Epithelial cell of esophagus (primary cell): ENCODE data around the gene BTC.

Experiments used
- DNase-seq: peaks from one replicate; pipeline ENCODE4 v3.0.0; 2010; ENCODE audit warnings: low read depth
- H3K4me3 ChIP-seq: 2 replicates; pipeline ENCODE4 v1.5.1; 2011; ENCODE audit warnings: mild to moderate bottlenecking, low read length, control low read depth
- TF ChIP-seq, protein P1 (sequence below): IDR thresholded peaks from 2 replicates; pipeline ENCODE4 v1.5.1; 2011; ENCODE audit warnings: low read depth, mild to moderate bottlenecking, low read length, control low read depth, inconsistent platforms; ENCODE audit not compliant: insufficient read depth; ENCODE audit errors: missing control alignments

BTC gene, protein sequence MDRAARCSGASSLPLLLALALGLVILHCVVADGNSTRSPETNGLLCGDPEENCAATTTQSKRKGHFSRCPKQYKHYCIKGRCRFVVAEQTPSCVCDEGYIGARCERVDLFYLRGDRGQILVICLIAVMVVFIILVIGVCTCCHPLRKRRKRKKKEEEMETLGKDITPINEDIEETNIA

DNA sequence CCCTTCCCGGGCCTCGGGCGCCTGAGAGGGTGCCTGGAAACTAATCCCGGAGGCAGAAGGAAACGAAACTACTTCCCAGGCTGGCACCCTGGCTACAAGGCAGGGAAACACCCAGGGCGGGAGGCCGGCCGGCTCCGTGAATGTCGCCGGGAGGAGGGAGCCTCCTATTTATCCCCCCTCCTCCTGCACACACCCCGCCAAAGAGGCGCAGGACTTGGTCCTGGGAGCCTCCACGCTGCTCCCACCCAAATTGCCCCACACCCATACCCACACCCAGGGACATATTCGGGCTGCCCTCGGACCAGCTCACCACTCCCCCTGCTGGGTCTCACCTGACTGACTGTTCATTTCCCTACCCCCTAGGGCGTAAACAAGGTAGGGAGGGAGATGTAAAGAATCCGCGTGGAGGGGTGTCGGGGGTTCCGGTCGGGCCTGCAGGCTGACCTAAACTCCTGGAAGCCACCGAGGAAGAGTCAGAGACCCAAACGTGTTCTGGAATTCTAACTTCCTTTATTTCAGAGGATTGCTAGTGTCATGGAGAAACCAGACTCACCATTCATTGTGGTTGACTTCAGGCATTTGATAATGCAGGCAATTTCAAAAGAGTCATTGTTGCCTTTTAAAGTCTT, at the start of gene BTC:
Gene BTC, minus strand, starts transcription at position 142 of the 629 bp plus-strand sequence. CDS start 198 bp downstream, outside the sequence.
- TF ChIP-seq, protein P1, sequence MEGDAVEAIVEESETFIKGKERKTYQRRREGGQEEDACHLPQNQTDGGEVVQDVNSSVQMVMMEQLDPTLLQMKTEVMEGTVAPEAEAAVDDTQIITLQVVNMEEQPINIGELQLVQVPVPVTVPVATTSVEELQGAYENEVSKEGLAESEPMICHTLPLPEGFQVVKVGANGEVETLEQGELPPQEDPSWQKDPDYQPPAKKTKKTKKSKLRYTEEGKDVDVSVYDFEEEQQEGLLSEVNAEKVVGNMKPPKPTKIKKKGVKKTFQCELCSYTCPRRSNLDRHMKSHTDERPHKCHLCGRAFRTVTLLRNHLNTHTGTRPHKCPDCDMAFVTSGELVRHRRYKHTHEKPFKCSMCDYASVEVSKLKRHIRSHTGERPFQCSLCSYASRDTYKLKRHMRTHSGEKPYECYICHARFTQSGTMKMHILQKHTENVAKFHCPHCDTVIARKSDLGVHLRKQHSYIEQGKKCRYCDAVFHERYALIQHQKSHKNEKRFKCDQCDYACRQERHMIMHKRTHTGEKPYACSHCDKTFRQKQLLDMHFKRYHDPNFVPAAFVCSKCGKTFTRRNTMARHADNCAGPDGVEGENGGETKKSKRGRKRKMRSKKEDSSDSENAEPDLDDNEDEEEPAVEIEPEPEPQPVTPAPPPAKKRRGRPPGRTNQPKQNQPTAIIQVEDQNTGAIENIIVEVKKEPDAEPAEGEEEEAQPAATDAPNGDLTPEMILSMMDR = peak; percentile 60
- DNase-seq = peak; percentile 59
- peak within 1 kb of the TSS; percentile 62 for H3K4me3 ChIP-seq

DNA sequence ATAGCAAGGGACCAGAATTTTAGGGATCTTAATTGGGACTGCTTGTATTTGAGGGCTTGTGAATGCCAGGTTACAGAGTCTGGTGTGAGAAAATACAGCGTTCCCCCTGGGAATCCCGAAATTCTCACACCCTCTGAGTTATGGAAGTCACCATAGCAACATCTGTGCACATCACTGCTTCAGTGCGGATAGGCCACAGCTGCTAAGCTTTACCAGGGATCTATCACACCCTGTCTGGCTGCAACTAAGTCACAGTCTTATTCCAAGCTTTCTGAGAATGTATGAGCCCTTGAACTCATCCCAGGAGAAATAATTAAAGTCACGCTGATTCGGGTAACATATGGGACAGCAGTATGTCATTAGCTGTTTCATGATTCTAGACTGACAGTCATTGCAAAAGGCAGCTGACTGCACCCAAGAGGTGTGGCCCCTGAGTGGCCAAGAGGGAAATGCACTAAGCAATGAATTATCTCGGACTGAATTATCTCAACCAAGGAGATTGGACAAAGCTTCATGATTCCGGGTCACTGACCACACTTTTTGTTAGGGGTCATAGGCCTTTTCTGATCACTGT, 46.7 kb upstream of the BTC start:
- no peak overlapping the region for H3K4me3 ChIP-seq
- TF ChIP-seq, protein P1 = no peak
- no peak for DNase-seq

DNA sequence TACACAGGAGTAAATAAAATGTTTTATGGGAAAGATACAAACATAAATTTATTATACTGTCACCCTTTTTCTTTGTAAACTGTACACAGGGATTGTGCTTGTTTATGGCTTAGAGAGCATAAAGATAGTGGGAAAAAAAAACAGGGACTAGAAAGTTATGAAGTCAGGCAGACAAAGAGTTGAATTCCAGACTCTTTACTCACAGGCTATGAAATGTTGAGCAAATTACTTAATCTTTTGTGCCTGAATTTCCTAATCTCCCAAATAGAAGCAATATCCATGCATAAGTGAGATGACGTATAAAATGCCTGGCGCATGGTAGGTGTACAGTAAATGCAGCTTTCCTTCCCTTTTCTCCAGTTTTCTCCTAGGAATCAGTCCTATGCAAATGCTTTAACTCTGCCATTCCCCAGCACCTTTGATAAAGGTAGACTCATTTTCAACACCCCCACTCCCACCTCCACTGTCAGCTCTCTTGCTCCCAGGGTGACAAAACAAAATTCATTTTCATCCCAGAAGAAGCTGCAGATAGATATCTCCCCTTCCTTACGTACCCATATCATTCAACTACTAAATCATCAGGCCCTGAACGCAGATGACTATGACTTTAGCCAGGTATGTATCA, 44.5 kb upstream of the BTC start:
- peak; percentile 76 for DNase-seq

DNA sequence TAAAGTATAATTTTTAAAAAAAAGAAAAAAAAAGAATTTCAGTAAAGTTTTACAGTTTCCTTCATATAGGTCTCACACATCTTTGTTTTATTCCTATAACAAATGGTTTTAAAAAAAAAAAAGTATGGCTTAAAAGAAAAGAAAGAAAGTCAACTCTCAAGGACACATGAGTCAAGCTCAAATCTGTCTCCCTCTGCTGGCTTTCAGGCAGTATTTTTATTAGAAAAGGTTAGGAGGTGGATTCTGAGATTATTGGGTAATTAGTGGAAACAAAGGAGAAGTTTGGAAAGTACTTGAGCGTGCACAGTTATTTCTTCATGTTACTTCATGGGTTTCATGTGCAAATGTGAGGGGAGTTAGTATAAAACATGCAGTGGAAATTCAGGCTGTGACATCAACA, 36.6 kb upstream of the BTC start:
- DNase-seq = no peak
- H3K4me3 ChIP-seq = no peak overlapping the region
- TF ChIP-seq, protein P1 = no peak

More for the DNA sequence above, 44.5 kb upstream of the BTC start:
- TF ChIP-seq, protein P1 = no peak
- no peak overlapping the region for H3K4me3 ChIP-seq

DNA sequence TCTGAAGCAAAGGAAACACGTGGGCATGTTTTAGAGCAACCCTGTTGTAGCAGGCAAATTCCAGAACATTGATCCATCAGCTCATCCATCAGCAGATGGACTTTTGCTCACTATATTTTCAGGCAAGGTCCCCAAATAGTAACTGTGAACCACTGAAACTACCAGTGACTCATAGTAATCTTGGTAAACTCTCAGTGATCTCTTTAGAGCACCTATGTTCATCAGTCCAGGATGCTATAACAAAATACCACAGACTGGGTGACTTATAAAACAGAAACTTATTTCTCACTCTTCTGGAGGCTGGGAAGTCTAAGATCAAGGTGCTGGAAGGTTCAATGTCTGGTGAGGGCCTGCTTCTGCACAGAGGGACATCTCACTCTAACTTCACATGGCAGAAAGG, 28.9 kb upstream of the BTC start:
- TF ChIP-seq, protein P1 = no peak
- DNase-seq = no peak
- H3K4me3 ChIP-seq = no peak overlapping the region

DNA sequence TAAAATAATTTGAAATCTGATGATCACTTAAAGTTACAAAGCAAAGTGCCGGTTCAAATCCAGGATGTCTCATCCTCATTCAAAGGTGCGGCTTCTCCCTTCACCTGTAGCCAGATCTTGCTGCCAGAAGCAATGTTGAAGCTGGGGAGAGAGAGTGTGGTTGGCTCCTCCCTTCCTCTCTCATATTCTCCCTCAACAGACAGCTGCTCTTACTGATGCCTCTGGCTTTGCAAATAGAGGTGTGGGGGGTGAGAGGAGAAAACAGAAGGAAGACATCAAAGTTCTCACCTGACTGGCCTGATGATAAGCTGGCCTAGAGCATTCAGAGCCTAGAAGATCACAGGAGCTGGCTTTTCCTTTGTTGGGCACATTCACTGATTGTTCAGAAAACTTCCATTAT, 28.3 kb upstream of the BTC start:
- no peak for DNase-seq
- TF ChIP-seq, protein P1 = no peak

DNA sequence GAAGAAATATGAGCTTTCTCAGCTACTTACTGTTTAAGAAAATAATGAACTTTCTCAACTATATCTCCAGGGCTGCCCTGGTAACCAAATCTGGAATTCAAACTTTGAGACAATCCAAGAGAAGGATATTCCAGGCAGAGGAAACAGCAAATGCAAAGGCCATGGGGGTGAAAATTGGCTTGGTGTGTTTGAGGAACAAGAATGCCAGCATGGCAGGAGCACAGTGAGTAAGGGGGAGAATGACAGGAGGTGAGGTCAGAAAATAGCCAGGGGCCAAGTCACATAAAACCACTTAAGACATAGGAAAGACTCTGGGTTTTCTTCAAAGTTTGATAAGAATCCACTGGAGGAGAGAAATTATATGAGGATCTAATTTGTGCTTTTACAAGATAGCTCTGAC, 27.2 kb upstream of the BTC start:
- TF ChIP-seq, protein P1 = no peak
- H3K4me3 ChIP-seq = no peak overlapping the region
- DNase-seq = no peak

More for the DNA sequence above, 28.3 kb upstream of the BTC start:
- no peak overlapping the region for H3K4me3 ChIP-seq
